T-cell (primary cell): ENCODE data around the gene ICAM5. TPM values are rescaled to one million over a fixed set of nuclear protein-coding genes. Genes with fewer than 3 reads are reported as not detected.

Experiments
- ATAC-seq, 4 experiments: fragments of 200-7000 bp in 3 of 4; fragments of 150-1000 bp in 1 of 4; cut with Tn5 transposase; replicated peaks in 1 of 4; 1 replicate in 3 of 4; 2 replicates in 1 of 4; pipeline ENCODE4 v1.10.0; 2021; ENCODE audit warnings: moderate library complexity in 3 of 4, mild to moderate bottlenecking in 2 of 4, moderate number of reproducible peaks in 1 of 4
- CTCF ChIA-PET, 2 donors: fragments of 300-600 bp; sonication (Branson Sonifier 250); formaldehyde crosslinking; loops; one replicate each; lab custom pipeline; 2022; ENCODE audit warnings: antibody characterized with exemption in 2 of 2; lab: Charles Lee
- POLR2A ChIA-PET, 2 donors: fragments of 300-600 bp; sonication (Branson Sonifier 250); formaldehyde crosslinking; loops; one replicate each; lab custom pipeline; 2022; ENCODE audit warnings: antibody characterized with exemption in 2 of 2; lab: Charles Lee
- DNase-seq, 35 experiments: peaks; one replicate each; pipeline versions ENCODE4 v3.0.0 to v3.0.0-alpha.2; 2013 to 2023
- H3K27ac ChIP-seq: one replicate; pipeline ENCODE4 v1.5.1; 2013; ENCODE audit warnings: low read length
- H3K27me3 ChIP-seq, 2 experiments: replicated peaks in 1 of 2; 1 replicate in 1 of 2; 2 replicates in 1 of 2; pipeline versions ENCODE4 v1.6.1 to v1.7.0; 2013; ENCODE audit warnings: low read length in 1 of 2, mixed read lengths in 1 of 2; ENCODE audit not compliant: control insufficient read depth in 2 of 2, insufficient read depth in 2 of 2; ENCODE audit errors: extremely low read depth in 1 of 2
- H3K36me3 ChIP-seq, 2 donors: 1 replicate in 1 of 2; 2 replicates in 1 of 2; pipeline versions ENCODE4 v1.6.1 to v1.7.0; 2013; ENCODE audit warnings: low read length in 1 of 2; ENCODE audit not compliant: control insufficient read depth in 2 of 2, insufficient read depth in 1 of 2; ENCODE audit errors: extremely low read depth in 1 of 2
- H3K4me1 ChIP-seq, 2 experiments: 1 replicate in 1 of 2; 2 replicates in 1 of 2; pipeline versions ENCODE4 v1.6.1 to v1.7.0; 2013; ENCODE audit warnings: low read length in 2 of 2, mixed read lengths in 1 of 2; ENCODE audit not compliant: insufficient read depth in 2 of 2, control insufficient read depth in 1 of 2; ENCODE audit errors: extremely low read depth in 1 of 2
- H3K4me3 ChIP-seq, 2 donors: 1 replicate in 1 of 2; 2 replicates in 1 of 2; pipeline versions ENCODE4 v1.5.1 to v1.7.0; 2013; ENCODE audit warnings: mild to moderate bottlenecking in 2 of 2, low read length in 1 of 2, moderate library complexity in 1 of 2; ENCODE audit not compliant: control insufficient read depth in 1 of 2; ENCODE audit errors: extremely low read depth in 1 of 2
- H3K9me3 ChIP-seq: 2 replicates; pipeline ENCODE4 v1.7.0; 2013
- H3K27ac Mint-ChIP-seq, 2 donors: one replicate each; pipeline ENCODE4 v1.8.0; 2020 to 2021; ENCODE audit warnings: mild to moderate bottlenecking in 2 of 2, mixed read lengths in 2 of 2
- H3K27me3 Mint-ChIP-seq, 2 donors: one replicate each; pipeline ENCODE4 v1.8.0; 2021 to 2022; ENCODE audit warnings: mixed read lengths in 2 of 2
- H3K36me3 Mint-ChIP-seq: one replicate; pipeline ENCODE4 v1.8.0; 2021; ENCODE audit warnings: mixed read lengths
- H3K4me1 Mint-ChIP-seq, 3 donors: one replicate each; pipeline ENCODE4 v1.8.0; 2020 to 2022; ENCODE audit warnings: mixed read lengths in 3 of 3, mild to moderate bottlenecking in 1 of 3
- H3K4me3 Mint-ChIP-seq, 3 donors: one replicate each; pipeline ENCODE4 v1.8.0; 2020 to 2022; ENCODE audit warnings: mild to moderate bottlenecking in 3 of 3, mixed read lengths in 3 of 3, moderate library complexity in 3 of 3
- H3K9me3 Mint-ChIP-seq, 3 donors: one replicate each; pipeline ENCODE4 v1.8.0; 2020 to 2022; ENCODE audit warnings: mixed read lengths in 3 of 3
- WGBS: methylation state at CpG from one replicate; pipeline ENCODE4 v1.1.5; 2013; ENCODE audit warnings: missing lambda C conversion rate; ENCODE audit not compliant: insufficient coverage; 5-methylcytosine and 5-hydroxymethylcytosine counted together
- total RNA-seq, 35 experiments: library from RNA in 6 of 35; stranded (reverse) in 6 of 35; fragments of 120-200 nt in 1 of 35; gene quantifications; one replicate each; pipeline versions ENCODE4 v1.2.1 to v1.2.4 and lab custom pipeline; 2013 to 2026

ICAM5 gene
- total RNA-seq, 5 donors from 2014 or later (not counting 1 experiment from before 2014, with no cell fraction given): 0.20 to 1.1 (median 0.59) TPM

- Histone ChIP-seq H3K9me3 (no peaks in the 10 kb centered on the region), H3K36me3 (peaks cover 4 to 44% of the 10 kb centered on the region in 2 donors), H3K27me3 (no peaks in the 10 kb centered on the region), H3K4me3 (no peak overlapping the region), H3K27ac (no peak overlapping the region), H3K4me1 (peaks cover 6 to 28% of the 10 kb centered on the region in 2 experiments)
- no peak for DNase-seq
- Mint-ChIP-seq H3K27ac (no peak overlapping the region), H3K9me3 (no peaks in the 10 kb centered on the region), H3K4me3 (no peak overlapping the region), H3K27me3 (no peaks in the 10 kb centered on the region), H3K36me3 (peaks cover 35% of the 10 kb centered on the region), H3K4me1 (peaks cover 16 to 24% (median 20%) of the 10 kb centered on the region in 3 donors)
- ATAC-seq: no peak
- CTCF ChIA-PET: interaction anchor here in 1 of 2 donors (0.6 kb wide), 1 partner anchor 29 kb away, joined by 3 read pairs; no protein-coding TSS in a partner anchor
- POLR2A ChIA-PET: no interaction called here
- 98% methylated on average over 6 of the region's 9 CpGs for WGBS
These were observed 32.7 kb upstream of the ICAM5 start for GRCh38 chr19:10256970-10257615.

GRCh38 chr19:10258080-10258710, 31.6 kb upstream of the ICAM5 start:
- peaks cover 9 to 17% (median 12%) of the 10 kb centered on the region in 3 donors for H3K4me1 Mint-ChIP-seq
- ChIA-PET CTCF (interaction anchor here (0.5 to 3.0 kb wide), 23 partner anchors 8 to 362 kb away, joined by 3 to 37 read pairs (median 4); partner anchors contain the start of genes ICAM1 (in 2 of the 2), ICAM4 (in 1 of the 2), RAVER1 (in 1 of the 2) and TYK2 (in 1 of the 2)), POLR2A (interaction anchor here in 1 of 2 donors (1.1 kb wide), 1 partner anchor 134 kb away, joined by 5 read pairs; no protein-coding TSS in a partner anchor)
- DNase-seq (no peak), ATAC-seq (no peak)
- Histone ChIP-seq H3K9me3 (no peaks in the 10 kb centered on the region), H3K27ac (no peak overlapping the region), H3K4me3 (no peak overlapping the region), H3K36me3 (peaks cover 4 to 44% of the 10 kb centered on the region in 2 donors), H3K4me1 (peaks cover 0 to 18% of the 10 kb centered on the region in 2 experiments), H3K27me3 (no peaks in the 10 kb centered on the region)
- no peak overlapping the region for H3K4me3 Mint-ChIP-seq
- no peaks in the 10 kb centered on the region for H3K27me3 Mint-ChIP-seq
- 97% methylated on average over 15 of the region's 18 CpGs for WGBS
- H3K36me3 Mint-ChIP-seq: peaks cover 35% of the 10 kb centered on the region
- H3K27ac Mint-ChIP-seq: no peak overlapping the region
- H3K9me3 Mint-ChIP-seq: no peaks in the 10 kb centered on the region

GRCh38 chr19:10259162-10259905, 30.4 kb upstream of the ICAM5 start:
- ATAC-seq: peak; percentile 75 to 92 (median 78)
- H3K4me1 ChIP-seq: peaks cover 0 to 18% of the 10 kb centered on the region in 2 experiments
- H3K27ac ChIP-seq: no peak overlapping the region
- H3K36me3 ChIP-seq: peaks cover 4 to 36% of the 10 kb centered on the region in 2 donors
- no peak overlapping the region for H3K4me3 ChIP-seq
- Mint-ChIP-seq H3K27ac (no peak overlapping the region), H3K4me3 (no peak overlapping the region), H3K27me3 (no peaks in the 10 kb centered on the region), H3K36me3 (peaks cover 28% of the 10 kb centered on the region), H3K9me3 (no peaks in the 10 kb centered on the region), H3K4me1 (peaks cover under 1 to 8% (median 6%) of the 10 kb centered on the region in 3 donors)
- ChIA-PET CTCF (interaction anchor here (0.6 to 3.0 kb wide), 31 partner anchors 8 to 361 kb away, joined by 3 to 37 read pairs (median 4); partner anchors contain the start of genes ICAM1 (in 2 of the 2), ICAM4 (in 1 of the 2), RAVER1 (in 1 of the 2) and TYK2 (in 1 of the 2)), POLR2A (interaction anchor here in 1 of 2 donors (0.6 to 1.1 kb wide), 4 partner anchors 133 to 1131 kb away, joined by 3 to 9 read pairs (median 4); no protein-coding TSS in a partner anchor)
- H3K9me3 ChIP-seq: no peaks in the 10 kb centered on the region
- peak; percentile 62 to 94 (median 84) for DNase-seq
- WGBS: 70% methylated on average over 24 of the region's 32 CpGs
- no peaks in the 10 kb centered on the region for H3K27me3 ChIP-seq

- Histone ChIP-seq H3K4me1 (peaks cover 0 to 18% of the 10 kb centered on the region in 2 experiments), H3K9me3 (no peaks in the 10 kb centered on the region), H3K27ac (no peak overlapping the region), H3K27me3 (no peaks in the 10 kb centered on the region), H3K36me3 (peaks cover 2 to 31% of the 10 kb centered on the region in 2 donors), H3K4me3 (no peak overlapping the region)
- Mint-ChIP-seq H3K27me3 (no peaks in the 10 kb centered on the region), H3K36me3 (peaks cover 26% of the 10 kb centered on the region), H3K4me1 (peaks cover 0 to 7% (median 6%) of the 10 kb centered on the region in 3 donors), H3K9me3 (no peaks in the 10 kb centered on the region), H3K4me3 (no peak overlapping the region), H3K27ac (peak overlapping the region; percentile 28 to 71)
- ATAC-seq (peak in 1 of 4 experiments; percentile 38), DNase-seq (peak in 1 of 35 experiments; percentile 24)
- POLR2A ChIA-PET: no interaction called here
- 52% methylated on average over 5 of the region's 8 CpGs for WGBS
- CTCF ChIA-PET: interaction anchor here (0.7 to 3.0 kb wide), 10 partner anchors 9 to 146 kb away, joined by 3 to 37 read pairs (median 4); partner anchors contain the start of gene ICAM1 (in 1 of the 2)
These were observed 29.6 kb upstream of the ICAM5 start for GRCh38 chr19:10260141-10260584.

GRCh38 chr19:10262771-10263170, 27.0 kb upstream of the ICAM5 start:
- POLR2A ChIA-PET: interaction anchor here in 1 of 2 donors (0.6 kb wide), 1 partner anchor 151 kb away, joined by 5 read pairs; no protein-coding TSS in a partner anchor
- H3K36me3 ChIP-seq: peaks cover 0 to 10% of the 10 kb centered on the region in 2 donors
- WGBS: 80% methylated on average over 1 of the region's 7 CpGs
- no peak overlapping the region for H3K4me3 ChIP-seq
- peaks cover 0 to 18% of the 10 kb centered on the region in 2 experiments for H3K4me1 ChIP-seq
- CTCF ChIA-PET: no interaction called here
- no peak overlapping the region for H3K27ac Mint-ChIP-seq
- H3K4me3 Mint-ChIP-seq: no peak overlapping the region
- no peak for ATAC-seq
- no peaks in the 10 kb centered on the region for H3K27me3 ChIP-seq
- no peaks in the 10 kb centered on the region for H3K9me3 Mint-ChIP-seq
- peaks cover 0 to 7% (median 4%) of the 10 kb centered on the region in 3 donors for H3K4me1 Mint-ChIP-seq
- peaks cover 10% of the 10 kb centered on the region for H3K36me3 Mint-ChIP-seq
- H3K27ac ChIP-seq: no peak overlapping the region
- H3K27me3 Mint-ChIP-seq: no peaks in the 10 kb centered on the region
- no peak for DNase-seq
- no peaks in the 10 kb centered on the region for H3K9me3 ChIP-seq
